Glutamatergic neuron (in vitro differentiated cells): ENCODE data around the gene NUBP1. TPM values are rescaled to one million over a fixed set of nuclear protein-coding genes. Genes with fewer than 3 reads are reported as not detected.
A peak's percentile ranks its signal among the peaks of the same experiment; 100 is the strongest.

Source experiments
- DNase-seq: peaks from one replicate; pipeline ENCODE4 v3.0.0; 2022
- H3K27ac Mint-ChIP-seq: one replicate; pipeline ENCODE4 v1.8.0; 2020; ENCODE audit warnings: mild to moderate bottlenecking, mixed read lengths, inconsistent platforms; ENCODE audit not compliant: unreplicated experiment
- H3K27me3 Mint-ChIP-seq: one replicate; pipeline ENCODE4 v1.8.0; 2020; ENCODE audit warnings: mild to moderate bottlenecking, moderate library complexity, mixed read lengths, inconsistent platforms; ENCODE audit not compliant: unreplicated experiment
- H3K36me3 Mint-ChIP-seq: one replicate; pipeline ENCODE4 v1.8.0; 2020; ENCODE audit warnings: mild to moderate bottlenecking, mixed read lengths, inconsistent platforms; ENCODE audit not compliant: unreplicated experiment
- H3K4me1 Mint-ChIP-seq: one replicate; pipeline ENCODE4 v1.8.0; 2020; ENCODE audit warnings: mild to moderate bottlenecking, low read depth, mixed read lengths, inconsistent platforms; ENCODE audit not compliant: unreplicated experiment
- H3K4me3 Mint-ChIP-seq: one replicate; pipeline ENCODE4 v1.8.0; 2020; ENCODE audit warnings: mild to moderate bottlenecking, mixed read lengths, inconsistent platforms; ENCODE audit not compliant: unreplicated experiment
- H3K9me3 Mint-ChIP-seq: one replicate; pipeline ENCODE4 v1.8.0; 2020; ENCODE audit warnings: mild to moderate bottlenecking, moderate library complexity, mixed read lengths, inconsistent platforms; ENCODE audit not compliant: unreplicated experiment
- total RNA-seq: library from RNA; stranded (reverse); fragmentation: NEBNext Ultra II Directional; extraction: Animal tissue kit (Norgen Biotek cat#: 25700); gene quantifications from one replicate; pipeline ENCODE4 v1.2.1, GENCODE V29; 2021; ENCODE audit not compliant: unreplicated experiment
- TF ChIP-seq, protein P1 (sequence below): fragments of 200-600 bp; sonication (generic); IDR thresholded peaks from one replicate; pipeline ENCODE4 v1.5.0; 2021; ENCODE audit not compliant: partially characterized antibody, unreplicated experiment

The NUBP1 gene
- total RNA-seq, 1 donor from 2014 or later: 23.2 TPM

- peak overlapping the region; percentile 10 for H3K4me3 Mint-ChIP-seq
- DNase-seq: no peak
- peak overlapping the region; percentile 81 for H3K27ac Mint-ChIP-seq
- TF ChIP-seq, protein P1, sequence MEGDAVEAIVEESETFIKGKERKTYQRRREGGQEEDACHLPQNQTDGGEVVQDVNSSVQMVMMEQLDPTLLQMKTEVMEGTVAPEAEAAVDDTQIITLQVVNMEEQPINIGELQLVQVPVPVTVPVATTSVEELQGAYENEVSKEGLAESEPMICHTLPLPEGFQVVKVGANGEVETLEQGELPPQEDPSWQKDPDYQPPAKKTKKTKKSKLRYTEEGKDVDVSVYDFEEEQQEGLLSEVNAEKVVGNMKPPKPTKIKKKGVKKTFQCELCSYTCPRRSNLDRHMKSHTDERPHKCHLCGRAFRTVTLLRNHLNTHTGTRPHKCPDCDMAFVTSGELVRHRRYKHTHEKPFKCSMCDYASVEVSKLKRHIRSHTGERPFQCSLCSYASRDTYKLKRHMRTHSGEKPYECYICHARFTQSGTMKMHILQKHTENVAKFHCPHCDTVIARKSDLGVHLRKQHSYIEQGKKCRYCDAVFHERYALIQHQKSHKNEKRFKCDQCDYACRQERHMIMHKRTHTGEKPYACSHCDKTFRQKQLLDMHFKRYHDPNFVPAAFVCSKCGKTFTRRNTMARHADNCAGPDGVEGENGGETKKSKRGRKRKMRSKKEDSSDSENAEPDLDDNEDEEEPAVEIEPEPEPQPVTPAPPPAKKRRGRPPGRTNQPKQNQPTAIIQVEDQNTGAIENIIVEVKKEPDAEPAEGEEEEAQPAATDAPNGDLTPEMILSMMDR: no peak
- H3K4me1 Mint-ChIP-seq: peaks cover 24% of the 10 kb centered on the region
- peaks cover 2% of the 10 kb centered on the region for H3K27me3 Mint-ChIP-seq
- peaks cover 4% of the 10 kb centered on the region for H3K9me3 Mint-ChIP-seq
- no peaks in the 10 kb centered on the region for H3K36me3 Mint-ChIP-seq
These were observed 7.7 kb downstream of the NUBP1 start for GRCh38 chr16:10751291-10751697.

DNA sequence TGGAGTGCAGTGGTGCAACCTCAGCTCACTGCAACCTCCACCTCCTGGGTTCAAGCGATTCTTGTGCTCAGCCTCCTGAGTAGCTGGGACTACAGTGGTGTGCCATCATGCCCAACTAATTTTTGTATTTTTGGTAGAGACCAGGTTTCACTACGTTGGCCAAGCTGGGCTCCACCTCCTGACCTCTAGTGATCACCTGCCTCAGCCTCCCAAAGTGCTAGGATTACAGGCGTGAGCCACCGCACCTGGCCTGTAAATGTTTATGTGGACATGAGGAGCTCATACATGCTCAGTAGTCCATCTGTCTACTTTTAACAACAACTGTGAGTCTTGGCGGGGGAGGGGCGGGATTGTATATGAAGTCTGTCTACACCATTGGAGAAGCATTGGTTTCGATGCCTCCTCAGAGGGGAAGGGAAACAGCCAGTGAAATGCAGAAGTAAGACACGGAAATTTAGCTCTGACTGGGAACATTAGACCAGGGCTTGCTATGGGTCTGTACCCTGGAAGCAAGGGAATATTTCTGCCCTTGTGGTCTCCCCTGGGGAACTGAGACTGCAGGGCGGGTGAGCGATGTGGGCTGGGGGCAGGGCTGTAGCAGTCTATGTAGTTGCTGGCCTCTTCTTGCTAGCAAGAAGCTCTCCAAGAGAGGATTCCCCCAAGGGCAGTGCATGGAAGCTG, 9.3 kb downstream of the NUBP1 start:
- peak overlapping the region; percentile 44 for H3K4me3 Mint-ChIP-seq
- peak overlapping the region; percentile 78 for H3K27ac Mint-ChIP-seq
- TF ChIP-seq, protein P1: no peak
- H3K4me1 Mint-ChIP-seq: peaks cover 24% of the 10 kb centered on the region
- peaks cover 4% of the 10 kb centered on the region for H3K9me3 Mint-ChIP-seq
- H3K36me3 Mint-ChIP-seq: no peaks in the 10 kb centered on the region
- peak; percentile 53 for DNase-seq
- peaks cover 2% of the 10 kb centered on the region for H3K27me3 Mint-ChIP-seq

GRCh38 chr16:10753670-10754069, 10.0 kb downstream of the NUBP1 start:
- peaks cover 2% of the 10 kb centered on the region for H3K27me3 Mint-ChIP-seq
- peak overlapping the region; percentile 44 for H3K4me3 Mint-ChIP-seq
- peak overlapping the region; percentile 78 for H3K27ac Mint-ChIP-seq
- no peaks in the 10 kb centered on the region for H3K36me3 Mint-ChIP-seq
- TF ChIP-seq, protein P1: no peak
- peaks cover 24% of the 10 kb centered on the region for H3K4me1 Mint-ChIP-seq
- peaks cover 4% of the 10 kb centered on the region for H3K9me3 Mint-ChIP-seq
- DNase-seq: no peak

GRCh38 chr16:10754941-10755340, 11.3 kb downstream of the NUBP1 start:
- Mint-ChIP-seq H3K9me3 (peaks cover 4% of the 10 kb centered on the region), H3K27me3 (peaks cover 2% of the 10 kb centered on the region), H3K4me1 (peaks cover 24% of the 10 kb centered on the region), H3K36me3 (no peaks in the 10 kb centered on the region), H3K4me3 (no peak overlapping the region), H3K27ac (no peak overlapping the region)
- DNase-seq: no peak
- TF ChIP-seq, protein P1: no peak

DNA sequence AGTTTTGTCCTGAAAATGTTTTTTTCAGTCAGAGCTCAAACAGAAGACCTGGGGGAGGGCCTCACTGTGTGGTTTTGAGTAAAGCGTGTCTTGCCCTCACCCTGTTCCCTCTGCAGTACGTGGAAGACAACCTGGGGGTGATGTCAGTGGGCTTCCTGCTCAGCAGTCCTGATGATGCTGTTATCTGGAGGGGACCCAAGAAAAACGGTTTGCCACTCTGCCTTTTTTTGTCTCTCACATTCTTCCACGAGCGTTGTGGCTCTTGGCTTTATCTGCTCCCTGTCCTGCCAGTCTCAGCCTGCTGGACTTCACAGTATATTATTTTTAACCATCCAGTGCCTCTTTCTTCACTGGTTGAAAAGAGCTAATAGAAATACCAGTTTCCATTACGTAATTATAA, 12.9 kb downstream of the NUBP1 start:
- Mint-ChIP-seq H3K4me3 (no peak overlapping the region), H3K4me1 (peaks cover 14% of the 10 kb centered on the region), H3K36me3 (peaks cover 8% of the 10 kb centered on the region), H3K27me3 (peaks cover 4% of the 10 kb centered on the region), H3K9me3 (peaks cover 2% of the 10 kb centered on the region), H3K27ac (no peak overlapping the region)
- TF ChIP-seq, protein P1: no peak
- no peak for DNase-seq
